ENCODE measurements around the gene KIF15.

DNA sequence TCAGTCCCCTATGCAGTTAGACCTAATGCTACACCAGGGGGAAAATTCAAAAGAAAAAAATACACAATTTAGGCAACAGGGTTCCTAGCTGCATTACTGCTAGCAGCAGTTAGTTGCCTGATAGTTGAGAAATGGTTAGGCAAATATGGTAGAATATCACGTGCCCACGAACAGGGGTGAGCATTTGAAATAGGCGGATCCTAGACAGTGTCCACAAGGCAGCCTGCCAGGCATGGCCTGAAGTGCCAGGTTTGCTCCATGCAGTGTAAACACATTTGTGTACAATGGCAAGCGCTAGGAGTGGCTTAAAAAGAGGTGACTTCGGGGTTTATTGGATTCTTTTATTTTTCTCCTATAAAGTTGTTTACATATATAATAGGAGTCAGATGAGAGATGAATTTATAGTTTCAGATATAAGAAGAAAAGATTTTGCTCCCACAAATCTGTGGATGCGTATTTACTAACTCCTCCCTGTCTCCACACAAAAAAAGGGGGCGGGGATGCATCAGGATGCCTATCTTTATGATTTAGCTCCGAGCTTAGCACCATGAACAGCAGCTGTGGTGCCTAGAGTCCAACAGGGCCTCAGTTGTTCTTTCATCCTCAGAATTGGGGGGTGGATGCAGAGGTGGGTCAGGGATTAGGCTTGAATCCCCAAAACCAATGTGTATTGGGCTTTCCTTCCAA, 108.9 kb downstream of the KIF15 start:
- no peak for TF ChIP-seq EP300 (conservative IDR thresholded peaks at IDR 0.05; ENCODE audit: poor library complexity, severe bottlenecking)
- TF ChIP-seq, protein P1, sequence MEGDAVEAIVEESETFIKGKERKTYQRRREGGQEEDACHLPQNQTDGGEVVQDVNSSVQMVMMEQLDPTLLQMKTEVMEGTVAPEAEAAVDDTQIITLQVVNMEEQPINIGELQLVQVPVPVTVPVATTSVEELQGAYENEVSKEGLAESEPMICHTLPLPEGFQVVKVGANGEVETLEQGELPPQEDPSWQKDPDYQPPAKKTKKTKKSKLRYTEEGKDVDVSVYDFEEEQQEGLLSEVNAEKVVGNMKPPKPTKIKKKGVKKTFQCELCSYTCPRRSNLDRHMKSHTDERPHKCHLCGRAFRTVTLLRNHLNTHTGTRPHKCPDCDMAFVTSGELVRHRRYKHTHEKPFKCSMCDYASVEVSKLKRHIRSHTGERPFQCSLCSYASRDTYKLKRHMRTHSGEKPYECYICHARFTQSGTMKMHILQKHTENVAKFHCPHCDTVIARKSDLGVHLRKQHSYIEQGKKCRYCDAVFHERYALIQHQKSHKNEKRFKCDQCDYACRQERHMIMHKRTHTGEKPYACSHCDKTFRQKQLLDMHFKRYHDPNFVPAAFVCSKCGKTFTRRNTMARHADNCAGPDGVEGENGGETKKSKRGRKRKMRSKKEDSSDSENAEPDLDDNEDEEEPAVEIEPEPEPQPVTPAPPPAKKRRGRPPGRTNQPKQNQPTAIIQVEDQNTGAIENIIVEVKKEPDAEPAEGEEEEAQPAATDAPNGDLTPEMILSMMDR (IDR thresholded peaks at IDR 0.05; ENCODE audit: poor library complexity, severe bottlenecking), result no peak
- TF ChIP-seq EZH2 (IDR thresholded peaks at IDR 0.05; ENCODE audit: borderline replicate concordance, insufficient read depth, low read length, poor library complexity, severe bottlenecking), result no peak
- no peak for TF ChIP-seq TAF1 (IDR thresholded peaks at IDR 0.05; ENCODE audit: low read depth)

All from neural cell (in vitro differentiated cells).